Upper lobe of left lung (tissue), 6 donors: ENCODE data around the gene MID1. TPM values are rescaled to one million over a fixed set of nuclear protein-coding genes. Genes with fewer than 3 reads are reported as not detected.

Source experiments
- ATAC-seq, 2 donors: fragments of 200-7000 bp; cut with Tn5 transposase; one replicate each; pipeline ENCODE4 v1.9.1; 2022; ENCODE audit warnings: mild to moderate bottlenecking in 2 of 2, moderate library complexity in 2 of 2; ENCODE audit not compliant: low FRiP score in 2 of 2
- DNase-seq, 2 donors: peaks; one replicate each; pipeline ENCODE4 v3.0.0-alpha.2; 2019 to 2020
- H3K27ac ChIP-seq, 4 donors: fragments of 200-600 bp; sonication (generic); one replicate each; pipeline ENCODE4 v1.5.1; 2016 to 2019
- H3K27me3 ChIP-seq, 4 donors: fragments of 200-600 bp; sonication (generic); one replicate each; pipeline ENCODE4 v1.5.1; 2017 to 2019
- H3K36me3 ChIP-seq, 4 donors: fragments of 200-600 bp; sonication (generic); one replicate each; pipeline ENCODE4 v1.5.1; 2016 to 2019
- H3K4me1 ChIP-seq, 4 donors: fragments of 200-600 bp; sonication (generic); one replicate each; pipeline ENCODE4 v1.5.1; 2018 to 2019
- H3K4me3 ChIP-seq, 4 donors: fragments of 200-600 bp; sonication (generic); one replicate each; pipeline ENCODE4 v1.5.1; 2017 to 2019; ENCODE audit warnings: mild to moderate bottlenecking in 2 of 4, moderate library complexity in 1 of 4
- H3K9me3 ChIP-seq, 4 donors: fragments of 200-600 bp; sonication (generic); one replicate each; pipeline ENCODE4 v1.5.1; 2018 to 2019
- CTCF ChIP-seq, 6 experiments: fragments of 450-650 bp in 4 of 6; fragments of 200-600 bp in 2 of 6; sonication (generic) in 2 of 6; IDR thresholded peaks; one replicate each; pipeline ENCODE4 v1.5.1; 2016 to 2019; ENCODE audit warnings: antibody characterized with exemption in 6 of 6
- EP300 ChIP-seq, 4 donors: sonication (generic); formaldehyde crosslinking; IDR thresholded peaks; one replicate each; pipeline ENCODE4 v1.5.1; 2017; ENCODE audit warnings: antibody characterized with exemption in 4 of 4, control low read depth in 2 of 4
- POLR2A ChIP-seq, 4 donors: fragments of 450-650 bp; IDR thresholded peaks; one replicate each; pipeline ENCODE4 v1.5.1; 2016 to 2017; ENCODE audit warnings: antibody characterized with exemption in 4 of 4, mild to moderate bottlenecking in 2 of 4
- POLR2AphosphoS5 ChIP-seq, 2 donors: sonication (generic); formaldehyde crosslinking; IDR thresholded peaks; one replicate each; pipeline ENCODE4 v1.5.1; 2017; ENCODE audit warnings: antibody characterized with exemption in 2 of 2
- WGBS, 2 donors: methylation state at CpG; one replicate each; pipeline ENCODE4 v1.1.5; 2017 to 2018; 5-methylcytosine and 5-hydroxymethylcytosine counted together
- total RNA-seq, 6 donors: library from RNA; depleted of rRNA in 4 of 6; stranded (reverse); fragments of >200 nt in 4 of 6; gene quantifications; one replicate each; pipeline versions ENCODE4 v1.1.0 to v1.2.1, GENCODE V29; 2016 to 2021
- donor health status: DM: no; HTN: no; CAD: no; lungs with moderate emphysema.
- donor health status: DM: no; HTN: yes; CAD: no; lungs with severe emphysema.

MID1 gene
- total RNA-seq, 6 donors from 2014 or later: 17.2 to 36.7 (median 25.6) TPM

- H3K27me3 ChIP-seq: no peaks in the 10 kb centered on the region
- no peak for DNase-seq
- H3K9me3 ChIP-seq: no peaks in the 10 kb centered on the region
- no peak overlapping the region for H3K27ac ChIP-seq
- H3K4me1 ChIP-seq: no peaks in the 10 kb centered on the region
- 60 to 88% methylated on average over 2 of the region's 2 CpGs for WGBS, 2 donors
- no peak for TF ChIP-seq POLR2AphosphoS5 (IDR thresholded peaks at IDR 0.05)
- no peak for TF ChIP-seq CTCF (IDR thresholded peaks at IDR 0.05)
- TF ChIP-seq POLR2A (IDR thresholded peaks at IDR 0.05): no peak
- ATAC-seq: no peak
- H3K36me3 ChIP-seq: no peaks in the 10 kb centered on the region
- no peak overlapping the region for H3K4me3 ChIP-seq
Observed at GRCh38 chrX:10537308-10537707, 83.1 kb downstream of the MID1 start.

- Histone ChIP-seq H3K27ac (no peak overlapping the region), H3K4me1 (no peaks in the 10 kb centered on the region), H3K9me3 (no peaks in the 10 kb centered on the region), H3K27me3 (no peaks in the 10 kb centered on the region), H3K4me3 (no peak overlapping the region), H3K36me3 (no peaks in the 10 kb centered on the region)
- no peak for ATAC-seq
- TF ChIP-seq EP300 (IDR thresholded peaks at IDR 0.05) (no peak), POLR2AphosphoS5 (IDR thresholded peaks at IDR 0.05) (no peak), CTCF (IDR thresholded peaks at IDR 0.05) (no peak), POLR2A (IDR thresholded peaks at IDR 0.05) (no peak)
- no peak for DNase-seq
- WGBS, 2 donors: 66 to 76% methylated on average over 5 of the region's 5 CpGs
Observed at GRCh38 chrX:10536744-10537143, 83.6 kb downstream of the MID1 start.

- Histone ChIP-seq H3K27ac (no peak overlapping the region), H3K27me3 (no peaks in the 10 kb centered on the region), H3K9me3 (no peaks in the 10 kb centered on the region), H3K4me3 (no peak overlapping the region), H3K4me1 (no peaks in the 10 kb centered on the region), H3K36me3 (no peaks in the 10 kb centered on the region)
- TF ChIP-seq CTCF (IDR thresholded peaks at IDR 0.05) (no peak), POLR2AphosphoS5 (IDR thresholded peaks at IDR 0.05) (no peak), EP300 (IDR thresholded peaks at IDR 0.05) (no peak), POLR2A (IDR thresholded peaks at IDR 0.05) (no peak)
- WGBS, 2 donors: 83 to 89% methylated on average over 2 of the region's 2 CpGs
- no peak for ATAC-seq
- DNase-seq: no peak
Observed at GRCh38 chrX:10534611-10535010, 85.8 kb downstream of the MID1 start.

- DNase-seq (no peak), ATAC-seq (no peak)
- WGBS, 2 donors: 83 to 94% methylated on average over 1 of the region's 1 CpG
- no peaks in the 10 kb centered on the region for H3K4me1 ChIP-seq
- no peak overlapping the region for H3K27ac ChIP-seq
- no peak overlapping the region for H3K4me3 ChIP-seq
- TF ChIP-seq CTCF (IDR thresholded peaks at IDR 0.05) (no peak), POLR2AphosphoS5 (IDR thresholded peaks at IDR 0.05) (no peak), POLR2A (IDR thresholded peaks at IDR 0.05) (no peak), EP300 (IDR thresholded peaks at IDR 0.05) (no peak)
- H3K27me3 ChIP-seq: no peaks in the 10 kb centered on the region
- H3K36me3 ChIP-seq: no peaks in the 10 kb centered on the region
- H3K9me3 ChIP-seq: no peaks in the 10 kb centered on the region
Observed at GRCh38 chrX:10533696-10534365, 86.6 kb downstream of the MID1 start.

- Histone ChIP-seq H3K27ac (no peak overlapping the region), H3K36me3 (no peaks in the 10 kb centered on the region), H3K27me3 (no peaks in the 10 kb centered on the region), H3K9me3 (no peaks in the 10 kb centered on the region), H3K4me1 (no peaks in the 10 kb centered on the region), H3K4me3 (no peak overlapping the region)
- 64% methylated on average over 1 of the region's 1 CpG; no CpG with 5 or more reads in 1 of the 2 donors for WGBS, 2 donors
- ATAC-seq (no peak), DNase-seq (no peak)
- TF ChIP-seq POLR2AphosphoS5 (IDR thresholded peaks at IDR 0.05): no peak
- no peak for TF ChIP-seq EP300 (IDR thresholded peaks at IDR 0.05)
- TF ChIP-seq POLR2A (IDR thresholded peaks at IDR 0.05): no peak
- TF ChIP-seq CTCF (IDR thresholded peaks at IDR 0.05): no peak
Observed at GRCh38 chrX:10531927-10532326, 88.5 kb downstream of the MID1 start.
